ENCODE results near the gene PLXNA1.

The PLXNA1 gene

DNA sequence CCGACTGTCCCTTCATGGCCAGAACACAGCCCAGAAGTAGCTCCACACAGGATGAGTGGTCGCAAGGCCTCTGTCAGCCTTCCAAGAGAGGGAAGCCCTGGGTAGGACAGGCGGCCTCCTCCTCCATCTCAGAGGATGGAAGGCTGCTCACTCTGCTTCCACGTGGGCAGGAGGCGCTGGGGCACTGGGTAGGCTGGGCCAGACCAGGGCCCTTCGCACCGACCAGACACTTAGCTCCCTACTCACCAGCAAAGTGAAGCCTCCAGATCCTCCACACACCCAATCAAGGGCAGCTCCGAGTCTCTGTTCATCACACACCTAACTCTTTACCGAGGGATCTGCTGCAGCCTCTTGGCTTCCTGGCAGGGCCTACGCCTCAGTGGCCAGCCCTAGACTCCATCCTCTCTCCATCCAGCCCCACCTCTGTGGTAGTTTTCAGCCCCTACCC lies 24.3 kb upstream of the PLXNA1 start:
- H3K4me3 ChIP-seq (ENCODE audit: low read depth, low read length) = no peak overlapping the region
- TF ChIP-seq, protein P1, sequence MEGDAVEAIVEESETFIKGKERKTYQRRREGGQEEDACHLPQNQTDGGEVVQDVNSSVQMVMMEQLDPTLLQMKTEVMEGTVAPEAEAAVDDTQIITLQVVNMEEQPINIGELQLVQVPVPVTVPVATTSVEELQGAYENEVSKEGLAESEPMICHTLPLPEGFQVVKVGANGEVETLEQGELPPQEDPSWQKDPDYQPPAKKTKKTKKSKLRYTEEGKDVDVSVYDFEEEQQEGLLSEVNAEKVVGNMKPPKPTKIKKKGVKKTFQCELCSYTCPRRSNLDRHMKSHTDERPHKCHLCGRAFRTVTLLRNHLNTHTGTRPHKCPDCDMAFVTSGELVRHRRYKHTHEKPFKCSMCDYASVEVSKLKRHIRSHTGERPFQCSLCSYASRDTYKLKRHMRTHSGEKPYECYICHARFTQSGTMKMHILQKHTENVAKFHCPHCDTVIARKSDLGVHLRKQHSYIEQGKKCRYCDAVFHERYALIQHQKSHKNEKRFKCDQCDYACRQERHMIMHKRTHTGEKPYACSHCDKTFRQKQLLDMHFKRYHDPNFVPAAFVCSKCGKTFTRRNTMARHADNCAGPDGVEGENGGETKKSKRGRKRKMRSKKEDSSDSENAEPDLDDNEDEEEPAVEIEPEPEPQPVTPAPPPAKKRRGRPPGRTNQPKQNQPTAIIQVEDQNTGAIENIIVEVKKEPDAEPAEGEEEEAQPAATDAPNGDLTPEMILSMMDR (IDR thresholded peaks at IDR 0.05; ENCODE audit: borderline replicate concordance, insufficient read depth, low read depth, low read length) = no peak

DNA sequence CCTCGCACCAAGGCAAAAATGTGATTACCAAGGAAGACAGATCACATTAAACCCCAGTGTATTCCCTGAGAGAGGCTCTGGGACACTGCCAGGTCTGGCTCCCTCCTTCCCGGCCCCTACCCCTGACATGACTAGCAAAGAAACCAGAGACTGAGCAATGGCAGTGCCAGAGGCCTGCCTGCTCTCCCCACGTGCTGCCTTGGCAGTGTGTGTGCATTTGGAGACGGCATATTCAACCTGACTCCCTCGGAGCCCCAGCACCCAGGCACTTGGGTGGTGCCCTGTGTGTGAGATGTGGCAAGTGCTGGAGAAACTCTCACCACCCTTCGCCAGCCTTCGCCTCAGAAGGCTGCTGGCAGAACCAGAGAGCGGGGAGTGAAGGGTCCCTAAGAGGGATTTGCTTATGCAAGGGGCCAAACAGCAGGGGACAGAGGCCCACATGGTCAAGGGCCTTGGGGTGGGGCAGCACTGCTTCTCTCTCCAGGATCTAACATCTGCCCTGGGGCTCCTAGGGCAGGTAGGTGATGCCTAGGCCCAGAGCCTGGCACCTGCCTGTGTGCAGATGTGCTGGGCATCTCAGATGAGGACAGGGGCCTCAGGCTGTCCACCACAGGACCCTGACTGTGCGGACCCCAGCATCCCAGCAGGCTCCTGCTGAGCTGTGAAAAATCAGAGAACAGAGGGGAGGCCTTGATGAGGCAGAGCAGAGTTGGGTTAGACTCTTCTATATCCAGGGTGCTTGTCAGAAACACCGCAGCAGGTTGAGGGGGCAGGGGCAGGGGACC lies 23.6 kb upstream of the PLXNA1 start:
- TF ChIP-seq, protein P1 (IDR thresholded peaks at IDR 0.05; ENCODE audit: borderline replicate concordance, insufficient read depth, low read depth, low read length) = no peak
- no peak overlapping the region for H3K4me3 ChIP-seq (ENCODE audit: low read depth, low read length)

DNA sequence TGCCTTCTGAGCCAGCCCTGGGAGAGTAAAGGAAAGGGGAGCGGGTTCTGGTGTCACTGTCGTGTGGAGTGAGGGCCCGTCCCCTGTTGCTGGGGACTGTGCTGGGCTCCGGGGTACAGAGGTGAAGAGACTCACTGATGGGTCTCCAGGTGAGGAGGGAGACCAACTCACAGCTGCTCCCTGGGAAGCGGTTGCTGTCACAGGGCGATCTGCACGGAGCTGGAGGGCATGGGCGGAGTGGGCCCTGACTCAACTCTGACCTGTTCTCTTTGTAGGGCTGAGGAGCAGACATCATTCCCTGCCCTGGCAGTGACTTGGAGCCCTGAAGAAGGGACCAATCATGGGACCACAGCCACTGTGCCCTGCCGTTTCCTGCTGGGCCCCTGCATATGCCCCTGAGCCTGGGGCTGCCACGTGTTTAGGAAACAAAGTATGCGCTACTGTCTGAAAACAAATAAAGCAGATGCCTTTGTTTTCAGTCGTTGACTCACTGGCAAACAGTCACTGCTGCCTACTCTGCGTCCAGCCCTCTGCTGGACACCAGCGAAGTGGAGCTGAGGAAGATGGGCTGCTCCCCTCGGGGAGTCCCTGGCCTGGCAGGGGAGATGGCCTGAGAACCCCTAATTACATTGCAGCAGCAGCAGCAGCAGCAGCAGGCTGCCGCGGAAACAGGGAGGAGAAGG lies 22.9 kb upstream of the PLXNA1 start:
- TF ChIP-seq, protein P1 (IDR thresholded peaks at IDR 0.05; ENCODE audit: borderline replicate concordance, insufficient read depth, low read depth, low read length) = no peak
- H3K4me3 ChIP-seq (ENCODE audit: low read depth, low read length) = no peak overlapping the region

DNA sequence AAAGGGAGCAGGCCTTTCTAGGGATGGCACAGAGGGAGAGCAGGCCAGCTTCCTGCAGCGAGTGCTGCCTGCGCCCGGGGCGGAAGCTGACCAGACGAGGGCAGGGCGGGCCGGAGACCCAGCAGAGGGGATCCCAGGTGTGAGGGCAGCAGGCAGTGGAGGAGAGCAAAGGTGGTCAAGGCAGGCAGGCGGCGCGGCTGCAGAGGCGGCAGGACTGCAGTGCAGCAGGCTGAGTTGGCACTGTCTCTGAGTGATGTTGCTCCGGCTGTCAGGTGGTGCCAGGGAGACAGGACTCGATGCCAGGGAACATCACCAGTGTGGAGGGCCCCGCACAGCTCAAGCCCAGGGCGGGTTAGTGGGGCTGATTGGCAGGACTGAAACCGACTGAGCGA lies 22.3 kb upstream of the PLXNA1 start:
- H3K4me3 ChIP-seq (ENCODE audit: low read depth, low read length) = no peak overlapping the region
- TF ChIP-seq, protein P1 (IDR thresholded peaks at IDR 0.05; ENCODE audit: borderline replicate concordance, insufficient read depth, low read depth, low read length) = no peak

DNA sequence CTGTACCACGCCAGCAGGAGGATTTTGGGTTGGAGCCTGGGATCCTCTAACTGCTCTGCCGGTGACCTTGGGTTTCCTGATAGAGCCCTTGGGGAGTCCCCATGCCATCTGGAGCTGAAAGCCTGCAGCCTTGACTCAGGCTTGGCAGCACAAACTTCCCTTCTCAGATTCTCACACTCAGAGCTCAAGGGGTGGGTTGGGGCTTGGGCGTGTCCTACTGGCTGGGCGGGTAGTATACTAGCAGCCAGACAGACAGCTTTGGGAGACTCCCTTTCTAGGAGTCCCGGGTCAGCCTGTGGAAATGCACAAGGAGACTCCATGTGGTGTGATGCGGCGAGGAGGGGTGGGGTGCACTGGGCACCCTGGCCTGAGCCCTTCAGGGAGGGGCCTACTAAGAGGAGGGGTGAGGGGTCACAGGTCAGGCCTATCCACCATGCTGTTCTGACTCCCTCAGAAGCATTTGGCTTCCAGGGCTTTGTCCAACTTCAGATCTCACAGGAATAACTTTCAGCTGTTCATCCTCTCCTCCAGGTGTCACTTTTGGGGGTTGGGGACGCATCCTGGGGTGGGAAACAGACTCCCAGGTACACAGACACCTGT lies 21.6 kb upstream of the PLXNA1 start:
- no peak overlapping the region for H3K4me3 ChIP-seq (ENCODE audit: low read depth, low read length)
- TF ChIP-seq, protein P1 (IDR thresholded peaks at IDR 0.05; ENCODE audit: borderline replicate concordance, insufficient read depth, low read depth, low read length) = no peak

DNA sequence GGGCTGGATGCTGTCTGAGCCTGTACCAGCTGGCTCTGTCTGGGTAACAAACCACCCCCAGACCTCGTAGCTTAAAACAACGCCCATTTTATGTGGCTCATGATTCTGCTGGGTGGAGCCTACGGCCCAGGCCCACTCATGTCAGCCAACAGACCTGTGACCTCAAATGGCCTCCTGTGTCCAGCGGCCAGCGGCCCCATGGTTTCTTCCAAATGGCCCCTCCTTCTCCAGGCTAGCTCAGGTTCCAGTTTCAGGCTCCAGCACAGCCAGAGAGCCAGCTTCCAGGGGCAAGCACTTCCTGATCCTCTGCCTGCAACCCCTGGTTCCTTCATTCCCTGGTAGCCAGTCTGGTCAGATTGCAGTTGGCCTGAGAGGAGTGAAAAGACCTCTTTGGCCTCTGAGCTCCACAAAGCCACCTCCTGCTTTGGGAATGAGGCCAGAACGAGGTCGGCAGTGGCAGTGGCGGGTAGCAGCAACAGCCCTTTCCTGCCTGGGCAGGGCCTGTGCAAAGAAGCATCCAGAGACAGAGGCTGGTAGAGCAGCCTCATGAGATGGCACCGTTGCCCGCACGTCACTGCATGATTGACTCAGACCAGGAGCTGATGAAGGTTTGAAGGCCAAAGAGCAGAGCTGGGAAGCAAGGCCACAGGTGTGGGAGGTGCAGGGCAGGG lies 21.0 kb upstream of the PLXNA1 start:
- H3K4me3 ChIP-seq (ENCODE audit: low read depth, low read length) = no peak overlapping the region

More for the DNA sequence above, 21.0 kb upstream of the PLXNA1 start:
- TF ChIP-seq, protein P1 (IDR thresholded peaks at IDR 0.05; ENCODE audit: borderline replicate concordance, insufficient read depth, low read depth, low read length) = no peak
